Measurements from ENCODE around the gene RHOU.
A peak's percentile ranks its signal among the peaks of the same experiment; 100 is the strongest.

RHOU gene

GRCh38 chr1:228778466-228778865, 43.2 kb downstream of the RHOU start:
- ChIA-PET POLR2A (ENCODE audit: low non-redundant PET) (no interaction called here), CTCF (interaction anchor here (0.6 kb wide), 1 partner anchor 419 kb away, joined by 3 read pairs; no protein-coding TSS in a partner anchor)
- H3K27ac ChIP-seq = no peak overlapping the region
- TF ChIP-seq CTCF (conservative IDR thresholded peaks at IDR 0.05; ENCODE audit: low read depth) = no peak
- DNase-seq (ENCODE audit: low spot score) = no peak

- CTCF ChIA-PET = interaction anchor here (0.6 kb wide), 1 partner anchor 419 kb away, joined by 3 read pairs; no protein-coding TSS in a partner anchor
- POLR2A ChIA-PET (ENCODE audit: low non-redundant PET) = no interaction called here
- no peak for TF ChIP-seq CTCF (conservative IDR thresholded peaks at IDR 0.05; ENCODE audit: low read depth)
- DNase-seq (ENCODE audit: low spot score) = no peak
- no peak overlapping the region for H3K27ac ChIP-seq
Observed at GRCh38 chr1:228778961-228779360, 43.7 kb downstream of the RHOU start.

DNA sequence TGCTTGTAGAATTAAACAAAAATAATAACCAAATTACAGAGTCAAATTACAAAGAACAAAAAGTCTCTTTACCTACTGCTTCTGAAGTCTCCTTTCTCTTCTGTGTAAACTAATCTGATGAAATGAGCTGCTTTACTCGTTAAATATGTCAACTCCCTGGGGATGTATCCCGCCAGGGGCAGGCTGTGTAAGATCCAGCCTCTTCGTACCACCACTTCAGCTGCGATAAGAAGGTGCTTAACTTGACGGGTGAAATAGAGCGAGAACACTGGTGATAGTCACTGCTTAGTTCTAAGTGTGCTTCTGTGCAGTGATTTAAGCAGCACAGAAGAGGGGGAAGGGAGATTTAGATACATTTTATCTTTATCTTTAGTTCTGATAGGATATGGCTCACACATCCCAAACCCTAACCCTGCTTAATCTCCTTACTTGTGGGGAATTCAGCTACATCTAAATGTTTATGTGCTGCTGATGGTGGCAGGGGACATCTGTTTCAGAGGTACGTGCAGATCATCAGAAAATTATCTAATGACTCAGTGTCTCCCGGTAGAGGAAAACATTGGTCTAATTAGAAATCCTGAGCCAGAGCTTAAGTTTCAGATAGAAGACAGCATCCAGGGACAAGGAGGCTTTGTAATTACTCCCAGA, 46.0 kb downstream of the RHOU start:
- no peak for TF ChIP-seq CTCF (conservative IDR thresholded peaks at IDR 0.05; ENCODE audit: low read depth)
- ChIA-PET POLR2A (ENCODE audit: low non-redundant PET) (no interaction called here), CTCF (interaction anchor here (0.7 kb wide), 1 partner anchor 135 kb away, joined by 5 read pairs; no protein-coding TSS in a partner anchor)
- DNase-seq (ENCODE audit: low spot score) = no peak
- H3K27ac ChIP-seq = no peak overlapping the region

- TF ChIP-seq CTCF (conservative IDR thresholded peaks at IDR 0.05; ENCODE audit: low read depth) = no peak
- no peak for DNase-seq (ENCODE audit: low spot score)
- CTCF ChIA-PET = no interaction called here
- no peak overlapping the region for H3K27ac ChIP-seq
- POLR2A ChIA-PET (ENCODE audit: low non-redundant PET) = no interaction called here
Observed at GRCh38 chr1:228781809-228782661, 46.8 kb downstream of the RHOU start.

DNA sequence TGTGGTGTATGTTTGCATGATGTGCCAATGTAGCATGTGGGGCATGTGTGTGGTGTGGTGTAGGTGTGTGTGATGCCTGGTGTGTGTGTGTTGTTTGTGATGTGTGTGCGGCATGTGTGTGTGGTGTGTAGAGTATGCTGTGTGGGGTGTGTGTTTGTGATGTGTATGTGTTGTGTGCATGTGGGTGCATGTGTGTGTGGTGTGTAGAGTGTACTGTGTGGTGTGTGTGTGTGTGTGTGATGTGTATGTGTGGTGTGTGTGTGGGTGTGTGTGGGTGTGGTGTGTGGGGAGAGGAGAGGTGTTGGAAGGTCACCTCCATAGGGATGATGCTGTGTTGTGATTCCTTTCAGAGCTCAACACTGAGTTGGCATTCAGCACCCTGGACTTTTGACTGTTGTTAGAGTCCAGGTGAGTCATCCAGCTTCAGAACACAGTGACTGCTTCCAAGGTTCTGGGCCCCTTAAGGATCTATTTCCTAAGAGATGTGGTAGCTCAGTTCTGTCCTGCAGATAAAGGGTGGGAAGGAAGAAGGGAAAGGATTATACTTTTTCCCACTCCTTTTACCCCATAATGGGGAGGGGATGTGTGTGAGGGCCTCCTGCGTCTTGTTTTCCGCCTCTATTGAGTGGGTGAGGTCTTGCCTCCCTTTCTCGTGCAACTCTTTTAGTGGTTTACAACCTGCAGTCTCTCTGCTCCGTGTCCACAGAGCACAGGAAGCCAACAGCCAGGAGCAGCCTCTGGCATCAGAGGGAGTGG, 47.6 kb downstream of the RHOU start:
- no peak for TF ChIP-seq CTCF (conservative IDR thresholded peaks at IDR 0.05; ENCODE audit: low read depth)
- ChIA-PET CTCF (no interaction called here), POLR2A (ENCODE audit: low non-redundant PET) (interaction anchor here (1.0 kb wide), 1 partner anchor 12 kb away, joined by 3 read pairs; no protein-coding TSS in a partner anchor)
- DNase-seq (ENCODE audit: low spot score) = peak; percentile 17
- no peak overlapping the region for H3K27ac ChIP-seq

DNA sequence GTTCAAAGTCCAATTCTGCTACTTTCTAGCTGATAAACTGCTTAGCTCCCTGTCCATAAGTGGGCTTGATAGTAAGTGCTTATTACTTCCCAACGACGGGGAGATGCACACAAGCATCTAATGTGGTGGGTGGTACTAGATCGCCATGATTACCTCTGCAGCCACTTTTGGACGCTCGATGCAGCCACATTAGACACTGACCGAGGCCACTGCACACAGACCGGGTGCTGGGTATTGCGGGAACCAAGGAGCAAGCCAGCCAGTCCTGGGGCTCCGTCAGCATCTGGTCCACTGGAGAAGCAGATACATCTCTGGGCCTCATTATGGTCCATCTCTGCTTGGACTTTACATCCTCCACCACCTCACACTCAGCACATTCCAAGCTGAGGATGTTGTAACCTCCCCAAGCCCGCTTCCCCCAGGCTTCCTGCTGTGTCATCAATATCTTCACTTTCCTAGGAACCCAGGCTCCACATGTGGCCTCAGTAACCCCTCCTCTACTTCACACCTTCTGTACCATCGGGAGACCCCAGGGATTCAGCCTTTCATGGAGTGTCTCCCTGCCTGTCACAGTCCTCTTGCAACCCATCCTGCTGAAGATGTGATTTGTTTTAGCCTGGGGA, 48.2 kb downstream of the RHOU start:
- no peak for DNase-seq (ENCODE audit: low spot score)
- TF ChIP-seq CTCF (conservative IDR thresholded peaks at IDR 0.05; ENCODE audit: low read depth) = no peak
- H3K27ac ChIP-seq = no peak overlapping the region
- POLR2A ChIA-PET (ENCODE audit: low non-redundant PET) = interaction anchor here (1.0 kb wide), 1 partner anchor 11 kb away, joined by 3 read pairs; no protein-coding TSS in a partner anchor
- CTCF ChIA-PET = interaction anchor here (1.0 kb wide), 1 partner anchor 15 kb away, joined by 4 read pairs; no protein-coding TSS in a partner anchor
